ENCODE data around the gene KIF7.

The KIF7 gene

DNA sequence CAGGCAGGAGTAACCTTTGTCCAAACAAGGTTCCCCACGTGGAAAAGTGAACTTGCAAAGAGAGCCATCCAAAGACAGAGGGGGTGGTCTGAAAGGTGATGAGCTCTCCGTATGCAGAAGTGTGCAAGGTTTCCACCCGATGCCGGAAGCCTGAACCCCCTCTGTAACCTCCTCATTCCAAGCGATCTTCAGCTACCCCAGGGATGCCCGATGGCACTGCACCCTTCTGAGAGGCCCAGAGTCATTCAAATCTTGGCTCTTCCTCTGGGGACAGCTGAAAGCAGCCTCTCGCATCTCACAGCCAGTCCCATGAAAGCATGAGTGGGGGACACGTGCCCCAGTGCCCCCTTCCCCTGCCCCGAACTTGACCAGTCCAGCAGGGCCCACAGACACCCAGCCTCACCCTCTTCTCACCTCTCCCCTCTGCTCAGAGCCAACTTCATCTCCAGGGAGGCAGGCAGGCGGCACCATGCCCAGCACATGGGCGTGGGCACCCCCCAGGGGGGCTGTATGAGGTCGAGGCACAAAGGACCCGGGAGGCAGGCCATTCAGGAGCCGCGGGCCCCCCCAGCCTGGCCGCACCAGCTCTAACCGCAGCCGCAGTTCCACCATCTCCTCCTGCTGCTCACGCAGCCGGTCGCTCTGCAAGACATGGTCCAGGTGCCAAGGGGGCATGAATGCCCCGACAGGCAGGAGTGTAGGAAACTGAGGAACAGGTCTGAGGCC lies 8.7 kb downstream of the KIF7 start:
- no peak for DNase-seq

DNA sequence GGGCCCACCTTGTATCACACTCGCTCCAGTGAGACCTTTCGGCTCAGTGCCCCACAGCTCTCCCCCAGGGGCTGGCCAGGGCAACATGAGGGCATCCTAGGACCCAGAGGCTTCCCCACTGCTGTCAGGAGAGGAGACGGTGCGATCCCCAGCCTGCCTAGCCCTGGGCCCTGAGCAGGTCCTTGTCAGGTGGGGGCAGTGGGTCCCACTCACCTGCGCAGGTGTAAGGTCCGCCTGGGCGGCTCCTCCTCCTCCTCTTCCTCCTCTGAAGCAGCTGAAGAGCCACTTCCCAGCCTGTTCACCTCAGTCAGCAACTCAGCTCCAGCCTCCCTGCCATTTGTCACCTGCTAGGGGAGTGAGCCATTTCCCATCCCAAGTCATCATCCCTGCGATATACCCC lies 9.6 kb downstream of the KIF7 start:
- DNase-seq = no peak

DNA sequence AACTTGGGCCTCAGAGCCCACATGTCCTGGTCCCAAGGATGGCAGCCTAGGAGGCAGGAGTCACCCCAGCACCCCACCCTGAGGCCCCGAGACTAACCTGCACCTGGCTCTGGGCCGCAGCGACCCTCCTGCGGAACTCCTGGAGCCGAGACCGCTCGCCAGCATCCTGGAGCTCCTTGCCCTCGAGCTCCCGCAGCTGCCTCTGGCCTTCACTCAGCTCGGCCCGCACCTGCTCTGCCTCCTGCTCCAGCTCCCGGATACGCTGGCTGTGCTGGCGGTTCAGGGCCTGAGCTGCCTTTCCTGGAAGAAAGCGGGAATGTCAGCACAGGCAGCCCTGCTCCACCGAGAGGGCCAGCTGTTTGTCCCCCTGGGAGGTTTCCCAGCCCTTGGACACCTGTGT lies 13.2 kb downstream of the KIF7 start:
- DNase-seq = no peak

DNA sequence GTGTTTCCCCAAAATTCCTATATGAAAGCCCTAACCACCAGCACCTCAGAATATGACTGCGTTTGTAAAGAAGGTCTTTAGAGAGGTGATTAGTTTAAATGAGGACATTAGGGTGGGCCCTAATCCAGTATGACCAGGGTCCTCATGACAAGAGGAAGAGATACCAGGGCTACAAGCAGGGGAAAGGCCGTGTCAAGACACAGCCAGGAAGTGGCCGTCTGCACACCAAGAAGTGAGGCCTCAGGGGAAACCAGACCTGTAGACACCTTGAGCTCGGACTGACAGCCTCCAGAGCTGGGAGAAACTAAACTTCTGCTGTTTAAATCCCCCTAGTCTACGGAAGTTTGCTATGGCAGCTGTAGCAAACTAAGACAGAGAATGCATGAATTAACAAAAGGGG lies 14.2 kb downstream of the KIF7 start:
- DNase-seq = no peak

DNA sequence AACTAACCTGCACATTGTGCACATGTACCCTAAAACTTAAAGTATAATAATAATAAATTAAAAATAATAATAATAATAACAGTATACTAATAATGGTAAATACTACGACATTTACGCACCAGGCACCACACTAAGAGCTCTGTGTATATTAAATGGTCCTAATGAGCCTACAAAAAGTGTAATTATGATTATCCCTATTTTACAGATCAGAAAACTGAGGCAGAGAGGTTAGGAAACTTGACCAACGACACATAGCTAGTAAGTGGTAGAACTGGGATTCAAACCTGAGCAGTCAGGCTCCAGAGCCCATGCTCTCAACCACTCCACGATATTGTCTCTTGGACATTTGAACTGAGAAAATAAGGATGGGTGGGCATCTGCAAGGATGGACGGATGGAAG lies 15.0 kb downstream of the KIF7 start:
- DNase-seq = no peak

DNA sequence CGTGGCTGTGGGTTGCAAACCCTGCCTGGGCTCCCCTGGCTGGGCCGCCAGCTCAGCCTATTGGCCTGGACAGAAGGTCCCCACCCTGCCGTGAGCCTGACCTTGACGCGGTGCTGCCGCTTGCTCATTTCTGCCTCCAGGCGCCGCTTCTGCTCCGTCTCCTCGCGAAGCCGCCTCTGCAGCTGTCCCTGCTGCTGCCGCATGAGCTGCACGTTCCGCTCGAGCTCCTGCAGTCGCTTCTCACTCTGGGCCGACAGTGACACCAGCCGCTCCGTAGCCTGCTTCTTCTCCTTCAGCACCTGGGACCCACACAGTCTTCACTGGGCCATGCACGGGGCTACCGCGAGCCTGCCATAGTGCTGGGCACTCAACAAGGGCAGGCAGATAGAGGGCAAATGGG lies 21.7 kb downstream of the KIF7 start:
- DNase-seq = no peak

DNA sequence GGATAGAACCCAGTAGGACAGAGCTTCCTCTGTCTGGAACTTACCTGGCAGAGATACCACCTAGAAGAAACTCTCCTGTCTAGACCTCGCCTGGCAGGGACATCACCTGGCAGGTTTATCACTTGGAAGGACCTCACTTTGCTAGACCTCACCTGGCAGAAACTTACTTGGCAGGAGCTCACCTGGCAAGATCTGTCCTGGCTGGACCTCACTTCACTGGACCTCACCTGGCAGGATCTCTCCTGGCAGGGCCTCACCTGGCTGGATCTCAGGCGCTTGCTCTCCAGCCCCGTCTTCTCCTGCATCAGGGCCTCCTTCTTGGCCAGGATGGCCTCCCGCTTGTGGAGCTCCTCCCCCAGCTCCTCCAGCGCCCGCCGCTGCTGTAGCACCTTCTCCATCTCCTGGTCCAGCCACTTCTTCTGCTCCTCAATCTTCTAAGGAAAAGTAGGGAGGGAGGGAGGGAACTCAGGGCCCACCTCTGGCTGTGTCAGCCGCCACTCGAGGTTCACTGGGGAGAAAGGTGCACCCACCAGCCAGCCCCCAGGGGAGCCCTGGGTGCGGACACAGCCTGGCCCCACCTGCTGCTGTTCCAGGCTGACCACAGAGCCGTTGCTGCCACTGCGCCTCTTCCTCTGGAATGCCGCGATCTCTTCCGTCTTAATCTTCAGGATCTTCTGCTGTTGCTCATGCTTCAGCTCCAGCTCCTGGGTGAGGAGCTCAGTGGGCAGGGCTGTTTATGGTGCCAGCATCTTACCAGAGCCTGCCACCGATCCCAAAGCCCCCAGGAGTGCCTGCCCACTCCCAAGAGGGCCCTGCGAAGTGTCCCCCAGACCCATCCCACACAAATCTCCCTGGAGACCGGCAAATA lies 22.5 kb downstream of the KIF7 start:
- no peak for DNase-seq

DNA sequence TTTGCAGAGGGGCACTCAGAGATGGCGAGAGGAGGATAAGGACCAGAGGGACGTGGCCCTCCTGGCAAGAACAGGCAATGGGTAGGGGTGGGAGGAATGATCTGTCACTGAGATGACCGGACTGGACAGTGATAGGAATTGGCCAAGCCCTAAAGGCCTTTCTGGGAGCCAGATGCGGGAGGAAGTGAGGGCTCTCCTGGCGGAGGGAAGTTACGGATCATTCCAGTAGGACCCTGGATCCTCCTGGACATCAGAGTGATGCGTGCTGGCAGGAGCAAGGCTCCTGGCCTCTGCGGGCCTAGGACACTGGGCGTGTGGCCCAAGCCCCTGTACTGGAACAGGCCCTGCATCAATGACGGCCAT lies 23.4 kb downstream of the KIF7 start:
- DNase-seq = no peak

DNA sequence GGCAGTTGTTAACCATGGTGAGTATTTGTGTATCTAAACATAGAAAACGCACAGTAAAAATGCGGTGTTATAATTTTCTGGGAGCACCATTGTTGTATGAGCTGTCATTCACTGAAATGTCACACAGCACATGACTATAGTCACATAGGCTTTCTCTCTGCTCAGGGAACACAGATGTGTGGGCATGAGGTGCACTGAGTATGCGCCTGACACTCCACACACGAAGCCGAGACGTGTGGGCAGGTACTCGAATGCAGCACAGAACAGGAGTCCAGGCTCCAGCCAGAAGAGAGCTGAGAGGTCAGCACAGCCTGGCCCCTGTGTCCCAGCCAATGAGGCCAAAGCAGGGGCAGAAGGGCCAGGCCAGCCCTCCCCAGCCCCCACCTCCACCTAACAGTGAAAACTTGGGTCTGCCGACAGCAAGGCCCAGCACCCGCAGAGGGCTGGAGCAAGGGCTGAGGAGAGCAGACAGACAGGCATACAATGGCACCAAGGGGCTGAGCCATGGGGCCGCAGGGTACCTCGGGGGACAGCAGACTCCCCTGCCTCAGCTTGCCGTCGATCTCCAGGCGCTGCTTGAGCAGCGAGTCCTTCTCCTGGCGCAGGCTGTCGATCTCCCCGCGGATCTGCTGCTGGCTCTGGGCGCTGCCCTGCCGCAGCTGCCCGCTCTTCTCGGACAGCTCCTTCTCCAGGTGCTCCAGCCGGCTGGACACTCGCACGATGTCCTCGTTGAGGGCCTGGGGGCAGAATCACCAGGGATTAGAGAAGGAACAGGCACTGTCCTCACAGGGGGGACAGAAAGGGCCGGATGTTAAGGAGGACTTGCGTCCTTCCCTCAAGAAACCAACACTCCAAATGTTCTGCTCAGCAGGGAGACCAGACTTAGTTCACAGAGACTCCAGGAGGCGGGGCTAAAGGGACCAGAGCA lies 24.0 kb downstream of the KIF7 start:
- no peak for DNase-seq

DNA sequence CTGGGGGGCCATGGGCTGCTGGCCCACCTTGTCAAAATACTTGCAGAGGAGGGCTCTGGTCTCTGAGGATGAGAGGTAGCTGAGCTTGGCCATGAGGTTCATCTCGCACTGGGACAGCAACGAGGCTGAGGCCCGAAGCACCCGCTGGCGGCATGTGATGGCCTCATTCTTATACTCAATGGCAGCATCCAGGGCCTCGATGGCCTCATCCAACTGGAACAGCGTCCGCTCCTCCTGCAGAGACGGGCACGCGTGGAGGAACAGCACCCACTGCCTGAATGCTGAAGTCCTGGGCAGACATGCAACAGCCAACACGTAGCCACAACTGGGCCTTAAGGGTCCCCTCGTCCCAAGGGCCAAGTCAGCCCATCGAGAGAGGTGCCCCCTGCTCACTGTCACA lies 25.0 kb downstream of the KIF7 start:
- DNase-seq = no peak

DNA sequence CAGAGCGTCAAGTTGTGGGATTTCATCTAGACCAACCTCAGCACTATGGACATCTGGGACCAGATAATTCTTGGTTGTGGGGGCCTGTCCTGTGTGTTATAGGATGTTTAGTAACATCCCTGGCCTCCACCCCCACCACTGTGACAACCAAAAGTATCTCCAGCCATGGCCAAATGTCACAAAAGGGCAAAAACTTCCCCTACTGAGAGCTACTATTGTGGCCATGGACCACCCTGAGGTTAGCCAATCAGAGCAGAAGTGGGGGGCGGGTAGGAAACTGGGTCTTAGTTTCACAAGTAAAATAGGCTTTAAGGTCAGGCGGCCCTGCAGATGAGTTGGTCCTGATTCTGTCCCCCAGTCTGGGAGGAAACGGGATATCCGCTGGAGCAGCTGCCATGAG lies 25.4 kb downstream of the KIF7 start:
- no peak for DNase-seq

DNA sequence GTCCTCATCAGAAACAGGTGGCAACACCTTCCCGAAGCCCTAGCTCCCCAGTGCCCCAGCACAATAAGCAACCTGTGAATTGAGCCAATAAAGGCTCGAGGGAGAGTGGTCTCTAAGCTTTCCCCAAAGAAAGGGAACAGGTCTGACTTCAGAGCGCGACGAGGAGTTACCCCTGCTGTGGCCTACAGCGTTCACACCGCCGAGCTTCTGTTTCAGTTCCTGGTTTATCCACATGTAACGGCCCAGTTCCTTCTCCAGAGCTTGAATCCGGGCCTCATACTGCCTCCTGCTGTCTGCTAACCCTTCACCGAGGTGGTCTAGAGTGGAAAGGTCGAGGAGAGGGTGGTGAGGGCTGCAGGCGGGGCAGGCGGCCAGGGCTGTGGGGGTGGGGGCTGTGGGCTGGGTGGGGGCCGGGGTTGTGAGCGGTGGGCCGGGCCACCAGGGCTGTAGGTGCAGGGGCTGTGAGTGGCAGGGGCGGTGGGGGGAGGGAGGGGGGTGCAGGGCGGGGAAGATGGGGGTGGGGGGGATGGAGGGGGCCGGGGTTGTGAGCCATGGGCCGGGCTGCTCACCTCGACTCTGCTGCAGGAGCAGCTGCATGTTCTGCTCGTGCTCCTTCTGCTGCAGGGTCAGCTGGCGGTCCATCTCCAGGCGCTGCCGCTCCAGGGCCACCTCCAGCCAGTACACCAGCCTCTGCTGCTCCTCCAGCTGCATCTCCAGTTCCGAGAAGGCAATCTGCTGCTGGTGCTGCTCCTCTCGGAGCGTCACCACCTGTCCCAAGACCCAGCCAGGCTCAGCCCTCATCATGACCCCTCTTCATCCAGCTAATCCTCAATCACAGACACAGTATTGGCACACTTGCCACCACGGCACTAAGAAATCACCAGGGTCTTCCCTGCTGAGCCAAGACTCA lies 26.2 kb downstream of the KIF7 start:
- no peak for DNase-seq

DNA sequence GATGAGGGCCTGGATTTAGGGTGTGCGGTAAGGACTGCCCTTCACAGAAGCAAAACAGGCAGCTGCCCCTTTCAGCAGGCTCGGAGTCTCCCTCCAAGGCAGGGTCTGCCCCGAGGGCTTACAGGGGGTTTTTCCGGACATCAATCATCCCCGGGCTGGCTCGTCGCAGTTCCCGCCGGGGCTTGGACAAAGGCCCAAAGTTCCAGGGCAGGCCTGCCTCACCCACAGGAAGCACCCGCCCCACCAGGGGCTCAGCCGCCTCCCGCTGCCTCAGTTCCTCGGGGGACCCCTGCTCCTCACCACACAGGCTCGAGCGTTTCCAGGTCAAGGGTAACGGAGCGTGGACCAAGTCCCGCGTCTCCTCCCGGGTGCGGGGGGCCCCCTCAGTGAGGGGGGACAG lies 27.0 kb downstream of the KIF7 start:
- DNase-seq = no peak

DNA sequence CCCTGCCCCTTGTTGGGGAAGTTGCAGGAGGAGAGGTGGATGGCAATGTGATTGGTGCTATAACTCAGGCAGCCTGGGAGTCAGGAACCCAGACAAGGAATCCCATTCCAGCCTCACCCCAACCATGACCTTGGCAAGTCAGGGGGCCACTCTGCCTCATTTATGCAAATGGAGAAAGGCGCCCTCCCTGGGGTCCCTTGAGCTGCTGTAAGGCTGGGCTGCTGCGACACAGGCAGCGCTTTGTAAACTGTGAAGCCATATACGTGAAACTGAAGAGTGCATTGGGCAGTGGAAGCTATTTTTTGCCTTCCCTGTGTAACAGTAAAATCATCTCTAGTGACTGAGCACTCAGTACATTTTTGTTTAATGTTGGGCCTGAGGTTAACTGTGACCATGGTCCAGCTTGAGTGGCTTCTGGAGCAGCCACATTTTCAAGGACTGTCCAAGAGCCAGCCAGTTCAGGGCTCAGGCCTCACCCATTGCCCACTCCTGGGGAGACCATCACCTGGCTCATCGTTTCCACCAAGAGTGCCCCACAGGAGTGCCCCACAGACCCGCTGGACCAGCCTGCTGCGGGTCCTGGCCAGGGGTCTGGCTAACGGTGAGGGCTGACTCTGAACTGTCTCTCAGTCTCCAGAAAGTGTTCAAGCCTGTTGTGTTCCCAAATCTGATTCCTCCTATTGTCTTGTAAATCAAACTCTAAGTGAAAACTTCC lies 27.9 kb downstream of the KIF7 start:
- no peak for DNase-seq

DNA sequence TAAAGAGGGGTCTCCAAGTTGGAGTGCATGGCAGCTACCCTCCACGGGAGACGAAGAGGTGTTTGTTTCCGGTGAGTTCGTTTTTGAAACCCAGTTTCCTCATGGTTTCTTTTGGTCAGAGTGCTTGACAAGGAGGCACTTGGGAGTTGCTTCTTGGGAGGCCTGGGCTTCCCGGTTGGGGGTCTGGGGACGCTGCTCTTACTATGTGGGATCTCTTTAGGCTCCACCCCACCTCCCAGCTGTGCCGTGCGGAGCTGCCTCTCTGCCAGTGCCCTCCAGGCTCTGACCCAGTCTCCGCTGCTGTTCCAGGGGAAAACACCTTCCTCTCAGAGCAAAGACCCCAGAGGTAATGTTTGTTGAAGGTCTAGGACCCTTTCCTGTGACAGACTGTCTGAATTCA lies 29.6 kb downstream of the KIF7 start:
- DNase-seq = no peak

DNA sequence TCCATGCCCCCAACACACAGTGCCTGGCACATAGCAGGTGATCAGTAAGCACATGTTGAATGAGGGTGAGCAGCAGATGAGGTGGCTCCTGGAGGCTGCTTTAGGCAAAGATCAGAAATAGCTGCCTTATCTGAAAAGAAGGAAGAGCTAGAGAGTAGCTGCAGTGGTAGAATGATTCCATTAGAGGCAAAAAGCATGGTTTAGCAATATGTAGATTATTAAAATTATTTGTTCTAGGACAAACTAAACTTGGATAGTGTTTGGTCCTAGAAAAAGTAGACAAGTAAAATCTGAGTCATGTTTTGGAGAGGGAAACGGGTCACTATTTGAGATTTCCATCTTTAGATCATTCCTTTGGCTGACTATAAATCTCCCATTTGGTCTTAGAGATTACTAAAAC lies 32.1 kb downstream of the KIF7 start:
- DNase-seq = no peak

DNA sequence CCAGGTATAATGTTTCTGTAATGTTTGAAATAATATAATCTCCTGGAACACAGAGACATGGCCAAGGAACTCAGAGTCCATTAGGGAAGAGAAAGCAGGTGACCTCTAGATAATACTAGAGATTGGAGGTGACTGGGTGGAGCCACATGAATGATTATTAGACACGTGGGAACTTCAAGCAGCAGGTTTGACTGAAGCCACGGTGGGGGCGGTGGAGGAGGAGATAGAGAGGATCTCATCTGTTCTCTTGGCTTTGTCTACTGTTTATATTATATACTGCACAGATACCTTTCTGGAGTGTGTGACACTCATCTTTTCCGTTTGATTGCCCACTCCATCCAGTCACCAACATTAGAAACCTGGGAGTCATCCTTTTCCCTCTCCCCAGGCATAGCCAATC lies 33.7 kb downstream of the KIF7 start:
- DNase-seq = no peak

DNA sequence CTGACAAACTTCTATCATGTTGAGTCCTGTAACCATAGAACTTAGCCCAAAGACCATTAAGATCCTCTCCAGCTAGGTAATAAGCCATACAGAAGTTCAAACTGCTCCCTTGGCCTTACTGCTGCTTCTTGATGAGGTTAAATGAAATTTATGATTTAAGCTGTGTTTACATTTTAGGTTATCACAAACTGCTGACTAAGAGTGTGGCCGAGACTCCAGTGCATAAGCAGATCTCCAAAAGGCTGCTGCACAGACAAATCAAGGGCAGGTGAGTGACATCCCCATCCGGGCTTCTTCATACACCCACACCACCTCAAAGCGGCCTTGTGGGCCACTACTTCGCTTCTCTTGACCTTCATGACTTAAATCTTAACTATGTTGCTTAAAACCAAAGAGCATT lies 39.0 kb downstream of the KIF7 start:
- DNase-seq = no peak

DNA sequence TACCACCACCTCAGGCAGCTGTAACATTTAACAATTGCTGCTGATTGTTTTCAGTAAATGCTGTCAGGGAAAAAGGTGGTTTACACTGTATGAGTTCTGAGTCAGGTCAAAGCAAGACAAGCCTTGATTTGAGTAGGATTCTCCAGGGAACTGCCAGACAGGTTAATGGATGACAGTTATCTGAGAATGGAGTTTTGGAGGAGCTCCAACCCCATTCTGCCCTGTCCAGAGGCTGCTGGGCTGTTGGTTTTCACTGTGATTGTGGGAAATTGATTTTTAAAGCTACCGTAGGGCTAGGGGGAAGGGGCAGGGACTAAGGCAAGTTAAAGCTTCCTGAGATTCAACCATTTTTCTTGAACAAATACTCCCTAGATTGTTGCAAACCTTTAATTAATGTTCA lies 40.1 kb downstream of the KIF7 start:
- no peak for DNase-seq

DNA sequence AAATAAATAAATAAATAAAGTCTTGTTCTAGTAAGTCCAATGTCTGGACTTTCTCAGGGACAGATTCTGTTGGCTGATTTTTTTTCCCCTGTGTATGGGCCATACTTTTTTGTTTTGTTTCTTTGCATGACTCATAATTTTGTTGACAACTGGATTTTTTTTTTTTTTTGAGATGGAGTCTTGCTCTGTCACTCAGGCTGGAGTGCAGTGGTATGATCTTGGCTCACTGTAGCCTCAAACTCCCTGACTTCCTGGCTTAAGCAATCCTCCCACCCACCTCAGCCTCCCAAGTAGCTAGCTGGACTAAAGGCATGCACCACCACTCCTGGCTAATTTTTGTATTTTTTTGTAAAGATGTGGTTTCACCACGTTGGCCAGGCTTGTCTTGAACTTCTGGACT lies 41.1 kb downstream of the KIF7 start:
- no peak for DNase-seq

DNA sequence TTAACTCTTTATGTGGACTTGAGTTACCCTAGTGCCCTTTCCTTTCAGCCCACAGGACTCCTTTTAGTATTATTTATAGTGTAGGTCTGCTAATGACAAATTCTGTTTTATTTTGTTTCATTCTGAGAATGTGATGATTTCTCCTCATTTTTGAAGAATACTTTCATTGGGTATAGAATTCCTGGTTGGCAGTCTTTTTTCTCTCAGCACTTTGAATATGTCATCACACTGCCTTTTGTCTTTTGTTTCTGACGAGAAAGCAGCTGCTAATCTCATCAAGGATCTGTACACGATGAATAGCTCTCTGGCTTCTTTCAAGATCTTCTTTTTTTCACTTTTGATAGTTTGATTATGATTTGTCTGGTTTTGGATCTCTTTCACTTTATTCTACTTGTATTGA lies 42.2 kb downstream of the KIF7 start:
- DNase-seq = no peak

DNA sequence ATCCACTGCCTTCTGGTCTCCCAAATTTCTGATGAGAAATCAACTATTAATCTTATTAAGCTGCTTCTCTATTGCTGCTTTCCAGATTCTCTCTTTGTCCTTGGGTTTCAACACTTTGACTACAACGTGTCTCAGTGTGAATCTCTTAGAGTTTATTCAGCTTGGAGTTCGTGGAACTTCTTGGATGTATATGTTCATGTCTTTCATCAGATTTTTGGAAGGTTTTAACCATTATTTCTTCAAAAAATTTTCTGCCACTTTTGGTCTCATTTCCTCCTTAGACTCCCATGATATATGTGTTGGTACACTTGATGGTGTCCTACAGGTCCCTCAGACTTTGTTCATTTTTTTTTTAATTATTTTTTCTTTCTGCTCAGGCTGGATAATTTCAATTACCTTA lies 44.0 kb downstream of the KIF7 start:
- no peak for DNase-seq
